Stimulated activated CD4-positive, alpha-beta T cell treated with anti-CD3 and anti-CD28 coated beads, Interleukin-12 subunit alpha, Interleukin-12 subunit beta, amount 100 ng/mL, for 4 hours (primary cell): ENCODE measurements around the gene BLACAT1.

ENCODE experiments used
- DNase-seq: peaks from one replicate; pipeline ENCODE4 v3.0.0-alpha.2; 2020

BLACAT1 gene

GRCh38 chr1:205453466-205453865 is 2.4 kb downstream of the BLACAT1 start:
- no peak for DNase-seq

- no peak for DNase-seq
Measured at GRCh38 chr1:205452933-205453332, 2.9 kb downstream of the BLACAT1 start.

GRCh38 chr1:205452364-205452763 is 3.5 kb downstream of the BLACAT1 start:
- DNase-seq = no peak

GRCh38 chr1:205451759-205452164 is 4.1 kb downstream of the BLACAT1 start:
- no peak for DNase-seq

- no peak for DNase-seq
Measured at GRCh38 chr1:205451202-205451601, 4.6 kb downstream of the BLACAT1 start.

GRCh38 chr1:205450448-205450847 is 5.4 kb downstream of the BLACAT1 start:
- DNase-seq = no peak

- no peak for DNase-seq
Measured at GRCh38 chr1:205449750-205450443, 5.9 kb downstream of the BLACAT1 start.

- no peak for DNase-seq
Measured at GRCh38 chr1:205449254-205449749, 6.5 kb downstream of the BLACAT1 start.

GRCh38 chr1:205448540-205449253 is 7.1 kb downstream of the BLACAT1 start:
- no peak for DNase-seq

- no peak for DNase-seq
Measured at GRCh38 chr1:205447457-205448341, 8.1 kb downstream of the BLACAT1 start.

- no peak for DNase-seq
Measured at GRCh38 chr1:205446828-205447227, 9.0 kb downstream of the BLACAT1 start.

GRCh38 chr1:205445646-205445935 is 10.3 kb downstream of the BLACAT1 start:
- no peak for DNase-seq

- no peak for DNase-seq
Measured at GRCh38 chr1:205444931-205445645, 10.8 kb downstream of the BLACAT1 start.

GRCh38 chr1:205444300-205444930 is 11.4 kb downstream of the BLACAT1 start:
- no peak for DNase-seq

GRCh38 chr1:205443585-205444299 is 12.1 kb downstream of the BLACAT1 start:
- no peak for DNase-seq

- DNase-seq = no peak
Measured at GRCh38 chr1:205442051-205442725, 13.7 kb downstream of the BLACAT1 start.

- no peak for DNase-seq
Measured at GRCh38 chr1:205441716-205442050, 14.2 kb downstream of the BLACAT1 start.

GRCh38 chr1:205441318-205441633 is 14.6 kb downstream of the BLACAT1 start:
- DNase-seq = no peak

GRCh38 chr1:205440476-205441317 is 15.1 kb downstream of the BLACAT1 start:
- peak; percentile 55 for DNase-seq

GRCh38 chr1:205440121-205440475 is 15.7 kb downstream of the BLACAT1 start:
- no peak for DNase-seq
